HCT116 (cell line): ENCODE measurements around the gene HERC6. TPM values are rescaled to one million over a fixed set of nuclear protein-coding genes. Genes with fewer than 3 reads are reported as not detected.
"Not testable (repeated sequence)": the region's sequence is repeated elsewhere in the genome, so short reads cannot be mapped to it uniquely, and the experiment has no call there.

Experiments used
- ATAC-seq: fragments of 200-7000 bp; cut with Tn5 transposase; 2 replicates; pipeline ENCODE4 v1.9.1; 2020; ENCODE audit warnings: mild to moderate bottlenecking, moderate library complexity
- BruUV-seq: library from RNA; stranded (reverse); fragments of 400-500 nt; replicated peaks from 2 replicates; lab custom pipeline; 2021; lab: Mats Ljungman, UMichigan
- CTCF ChIA-PET: fragments of 300-600 bp; sonication (Branson Sonifier 250); formaldehyde crosslinking; loops from one replicate; lab custom pipeline; 2021; ENCODE audit warnings: antibody characterized with exemption; lab: Charles Lee
- POLR2A ChIA-PET: fragments of 300-600, 350-600 bp; sonication (Branson Sonifier 250); formaldehyde crosslinking; loops from one replicate; lab custom pipeline; 2021; ENCODE audit warnings: antibody characterized with exemption; lab: Charles Lee
- RAD21 ChIA-PET, 2 experiments: fragments of 300-600 bp; sonication (Branson Sonifier 250); formaldehyde crosslinking; loops; one replicate each; lab custom pipeline; 2023; ENCODE audit warnings: low total read pairs in 2 of 2; ENCODE audit not compliant: uncharacterized antibody in 2 of 2, unreplicated experiment in 2 of 2, low non-redundant PET in 1 of 2; lab: Charles Lee
- DNase-seq: peaks from one replicate; pipeline ENCODE4 v3.0.0-alpha.2; 2010; ENCODE audit warnings: low read depth, low spot score
- H2AFZ ChIP-seq: fragments of 200-600 bp; shearing (Covaris generic), sonication (generic); 2 replicates; pipeline ENCODE4 v1.6.1; 2017; ENCODE audit warnings: low read depth, mixed run types, mixed read lengths, antibody characterized with exemption, low read length; ENCODE audit not compliant: poor library complexity, severe bottlenecking
- H3K27ac ChIP-seq: 2 replicates; pipeline ENCODE4 v1.5.1; 2012; ENCODE audit warnings: low read depth, low read length
- H3K27me3 ChIP-seq: fragments of 200-600 bp; sonication (generic); 2 replicates; pipeline ENCODE4 v1.6.1; 2016; ENCODE audit warnings: mixed run types, low read length, mixed read lengths; ENCODE audit not compliant: insufficient read depth
- H3K36me3 ChIP-seq, 2 experiments: fragments of 200-500 bp in 1 of 2; fragments of 200-600 bp in 1 of 2; sonication (Bioruptor generic) in 1 of 2; sonication (generic) in 1 of 2; 2 replicates each; pipeline versions ENCODE4 v1.5.1 to v1.6.1; 2014 to 2016; ENCODE audit warnings: low read length in 2 of 2, inconsistent platforms in 1 of 2, mixed read lengths in 1 of 2, mixed run types in 1 of 2; ENCODE audit not compliant: insufficient read depth in 2 of 2, control insufficient read depth in 1 of 2
- H3K4me1 ChIP-seq, 2 experiments: fragments of 200-600 bp in 1 of 2; sonication (generic) in 1 of 2; 2 replicates each; pipeline versions ENCODE4 v1.5.1 to v1.6.1; 2012 to 2017; ENCODE audit warnings: low read length in 2 of 2, inconsistent platforms in 1 of 2, mild to moderate bottlenecking in 1 of 2, mixed read lengths in 1 of 2, mixed run types in 1 of 2, moderate library complexity in 1 of 2; ENCODE audit not compliant: insufficient read depth in 2 of 2, control insufficient read depth in 1 of 2
- H3K4me2 ChIP-seq: fragments of 200-600 bp; sonication (generic); 2 replicates; pipeline ENCODE4 v1.6.1; 2017; ENCODE audit warnings: mixed run types, low read length, mixed read lengths
- H3K4me3 ChIP-seq, 2 experiments: fragments of 200-600 bp in 1 of 2; sonication (generic) in 1 of 2; replicated peaks in 1 of 2; 2 replicates each; pipeline ENCODE4 v1.5.1; 2011 to 2016; ENCODE audit warnings: low read length in 2 of 2, control low read depth in 1 of 2, low read depth in 1 of 2, mild to moderate bottlenecking in 1 of 2, mixed read lengths in 1 of 2, mixed run types in 1 of 2
- H3K79me2 ChIP-seq: fragments of 200-600 bp; sonication (generic); 2 replicates; pipeline ENCODE4 v1.6.1; 2017; ENCODE audit warnings: mild to moderate bottlenecking, mixed run types, low read length, moderate library complexity, mixed read lengths; ENCODE audit not compliant: insufficient read depth
- H3K9ac ChIP-seq: fragments of 200-600 bp; sonication (generic); 2 replicates; pipeline ENCODE4 v1.6.1; 2016; ENCODE audit warnings: low read length, mixed read lengths
- H3K9me2 ChIP-seq: fragments of 200-600 bp; sonication (generic), shearing (Covaris generic); 2 replicates; pipeline ENCODE4 v1.6.1; 2017; ENCODE audit warnings: mixed run types, mild to moderate bottlenecking, moderate library complexity; ENCODE audit not compliant: insufficient read depth
- H3K9me3 ChIP-seq, 2 experiments: fragments of 200-500 bp in 1 of 2; fragments of 200-600 bp in 1 of 2; sonication (Bioruptor generic) in 1 of 2; sonication (generic) in 1 of 2; 2 replicates each; pipeline ENCODE4 v1.6.1; 2014 to 2017; ENCODE audit warnings: low read length in 2 of 2, mixed read lengths in 2 of 2, inconsistent platforms in 1 of 2, low read depth in 1 of 2, mild to moderate bottlenecking in 1 of 2, mixed run types in 1 of 2, moderate library complexity in 1 of 2; ENCODE audit not compliant: control insufficient read depth in 1 of 2, insufficient read depth in 1 of 2
- H4K20me1 ChIP-seq: fragments of 200-600 bp; sonication (generic), shearing (Covaris generic); 2 replicates; pipeline ENCODE4 v1.6.1; 2017; ENCODE audit warnings: mixed run types, mild to moderate bottlenecking, moderate library complexity; ENCODE audit not compliant: insufficient read depth
- CBX3 ChIP-seq: IDR thresholded peaks from 2 replicates; pipeline ENCODE4 v1.6.1; 2012; ENCODE audit warnings: low read depth
- EGR1 ChIP-seq: IDR thresholded peaks from 2 replicates; pipeline ENCODE4 v1.6.1; 2012; ENCODE audit warnings: low read depth
- YY1 ChIP-seq: IDR thresholded peaks from 2 replicates; pipeline ENCODE4 v1.6.1; 2011; ENCODE audit warnings: low read length, low read depth, moderate library complexity, mild to moderate bottlenecking; ENCODE audit not compliant: insufficient replicate concordance; ENCODE audit errors: extremely low read depth
- ZBTB33 ChIP-seq: IDR thresholded peaks from 2 replicates; pipeline ENCODE4 v1.6.1; 2011; ENCODE audit warnings: mild to moderate bottlenecking, low read length, moderate library complexity; ENCODE audit not compliant: insufficient replicate concordance; ENCODE audit errors: extremely low read depth
- intact Hi-C: fragments of 100-400 bp; cut with micrococcal nuclease; formaldehyde crosslinking; loops from 2 replicates; pipeline ENCODE4 v1.10.0; 2022
- total RNA-seq: library from RNA; stranded (reverse); gene quantifications from one replicate; pipeline ENCODE4 v1.2.1, GENCODE V29; 2021; ENCODE audit not compliant: unreplicated experiment

Gene HERC6
- total RNA-seq, 1 experiment from 2014 or later: 4.9 TPM

GRCh38 chr4:88361217-88361773, 17.4 kb upstream of the HERC6 start:
- ATAC-seq, DNase-seq, H3K4me2 ChIP-seq, intact Hi-C loops, H3K36me3 ChIP-seq, H3K9ac ChIP-seq, H3K9me2 ChIP-seq, POLR2A ChIA-PET, H3K27ac ChIP-seq, H2AFZ ChIP-seq, H3K4me3 ChIP-seq, H3K9me3 ChIP-seq, RAD21 ChIA-PET, BruUV-seq, H3K27me3 ChIP-seq, H3K4me1 ChIP-seq, H3K79me2 ChIP-seq, H4K20me1 ChIP-seq: not testable (repeated sequence)
- CTCF ChIA-PET: interaction anchor here (1.8 kb wide), 1 partner anchor 8 kb away, joined by 5 read pairs; no protein-coding TSS in a partner anchor

GRCh38 chr4:88366460-88366859, 12.2 kb upstream of the HERC6 start:
- no peak overlapping the region for H3K4me3 ChIP-seq
- TF ChIP-seq ZBTB33 (no peak), CBX3 (no peak), EGR1 (no peak), YY1 (no peak)
- TF ChIP-seq, all 23 proteins: peak for 0
- Histone ChIP-seq H3K9ac (no peak overlapping the region), H2AFZ (no peak overlapping the region), H3K4me1 (no peaks in the 10 kb centered on the region), H3K9me3 (no peaks in the 10 kb centered on the region), H3K27ac (no peak overlapping the region), H3K79me2 (no peaks in the 10 kb centered on the region), H4K20me1 (no peaks in the 10 kb centered on the region), H3K36me3 (no peaks in the 10 kb centered on the region), H3K9me2 (no peaks in the 10 kb centered on the region), H3K4me2 (no peak overlapping the region), H3K27me3 (no peaks in the 10 kb centered on the region)
- BruUV-seq: no TSS peak
- RAD21 ChIA-PET: no interaction called here
- CTCF ChIA-PET: interaction anchor here (0.6 kb wide), 1 partner anchor 149 kb away, joined by 3 read pairs; no protein-coding TSS in a partner anchor
- POLR2A ChIA-PET: no interaction called here
- intact Hi-C loops: no loop called here
- ATAC-seq: no peak
- no peak for DNase-seq
